ENCODE measurements around the gene INPP5B. TPM values are rescaled to one million over a fixed set of nuclear protein-coding genes. Genes with fewer than 3 reads are reported as not detected.

The INPP5B gene
- total and polyA plus RNA-seq, 2 experiments from 2014 or later = 6.9 to 29.1 TPM

DNA sequence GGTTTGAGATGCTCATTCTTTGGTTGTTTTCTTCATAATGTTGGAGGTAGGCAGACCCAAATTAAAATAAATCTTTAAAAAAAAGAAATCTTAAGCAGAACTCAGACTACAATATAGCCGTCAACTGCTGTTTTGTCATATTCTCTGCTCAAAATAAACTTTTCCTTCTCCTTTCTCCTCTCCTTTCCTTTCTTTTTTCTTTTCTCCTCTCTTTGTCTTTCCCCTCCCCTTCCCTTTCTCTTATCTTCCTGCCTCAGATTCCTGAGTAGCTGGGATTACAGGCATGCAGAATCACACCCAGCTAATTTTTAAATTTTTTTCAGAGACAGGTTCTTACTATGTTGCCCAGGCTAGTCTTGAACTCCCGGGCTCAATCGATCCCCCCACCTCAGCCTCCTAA, 62.7 kb downstream of the INPP5B start:
- Mint-ChIP-seq H3K27ac (no peak overlapping the region), H3K4me3 (no peak overlapping the region), H3K36me3 (ENCODE audit: low read depth) (peaks cover 72% of the 10 kb centered on the region), H3K4me1 (no peaks in the 10 kb centered on the region), H3K9me3 (no peaks in the 10 kb centered on the region), H3K27me3 (ENCODE audit: insufficient read depth, low read depth, poor library complexity) (peaks cover 3% of the 10 kb centered on the region)
- H3K4me1 ChIP-seq (ENCODE audit: insufficient read depth) = no peaks in the 10 kb centered on the region
- H3K79me2 ChIP-seq (replicated peaks; ENCODE audit: insufficient read depth) = no peaks in the 10 kb centered on the region
- no peak overlapping the region for H3K27ac ChIP-seq (ENCODE audit: low read depth)
- H3K4me3 ChIP-seq = no peak overlapping the region
- H2AFZ ChIP-seq = no peak overlapping the region
- TF ChIP-seq, protein P1, sequence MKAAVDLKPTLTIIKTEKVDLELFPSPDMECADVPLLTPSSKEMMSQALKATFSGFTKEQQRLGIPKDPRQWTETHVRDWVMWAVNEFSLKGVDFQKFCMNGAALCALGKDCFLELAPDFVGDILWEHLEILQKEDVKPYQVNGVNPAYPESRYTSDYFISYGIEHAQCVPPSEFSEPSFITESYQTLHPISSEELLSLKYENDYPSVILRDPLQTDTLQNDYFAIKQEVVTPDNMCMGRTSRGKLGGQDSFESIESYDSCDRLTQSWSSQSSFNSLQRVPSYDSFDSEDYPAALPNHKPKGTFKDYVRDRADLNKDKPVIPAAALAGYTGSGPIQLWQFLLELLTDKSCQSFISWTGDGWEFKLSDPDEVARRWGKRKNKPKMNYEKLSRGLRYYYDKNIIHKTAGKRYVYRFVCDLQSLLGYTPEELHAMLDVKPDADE (IDR thresholded peaks at IDR 0.05) = no peak
- no peak for TF ChIP-seq STAT1 (IDR thresholded peaks at IDR 0.05; ENCODE audit: unreplicated experiment)
- no peak for TF ChIP-seq POLR2AphosphoS5 (IDR thresholded peaks at IDR 0.05; ENCODE audit: low read depth)
- TF ChIP-seq, protein P2, sequence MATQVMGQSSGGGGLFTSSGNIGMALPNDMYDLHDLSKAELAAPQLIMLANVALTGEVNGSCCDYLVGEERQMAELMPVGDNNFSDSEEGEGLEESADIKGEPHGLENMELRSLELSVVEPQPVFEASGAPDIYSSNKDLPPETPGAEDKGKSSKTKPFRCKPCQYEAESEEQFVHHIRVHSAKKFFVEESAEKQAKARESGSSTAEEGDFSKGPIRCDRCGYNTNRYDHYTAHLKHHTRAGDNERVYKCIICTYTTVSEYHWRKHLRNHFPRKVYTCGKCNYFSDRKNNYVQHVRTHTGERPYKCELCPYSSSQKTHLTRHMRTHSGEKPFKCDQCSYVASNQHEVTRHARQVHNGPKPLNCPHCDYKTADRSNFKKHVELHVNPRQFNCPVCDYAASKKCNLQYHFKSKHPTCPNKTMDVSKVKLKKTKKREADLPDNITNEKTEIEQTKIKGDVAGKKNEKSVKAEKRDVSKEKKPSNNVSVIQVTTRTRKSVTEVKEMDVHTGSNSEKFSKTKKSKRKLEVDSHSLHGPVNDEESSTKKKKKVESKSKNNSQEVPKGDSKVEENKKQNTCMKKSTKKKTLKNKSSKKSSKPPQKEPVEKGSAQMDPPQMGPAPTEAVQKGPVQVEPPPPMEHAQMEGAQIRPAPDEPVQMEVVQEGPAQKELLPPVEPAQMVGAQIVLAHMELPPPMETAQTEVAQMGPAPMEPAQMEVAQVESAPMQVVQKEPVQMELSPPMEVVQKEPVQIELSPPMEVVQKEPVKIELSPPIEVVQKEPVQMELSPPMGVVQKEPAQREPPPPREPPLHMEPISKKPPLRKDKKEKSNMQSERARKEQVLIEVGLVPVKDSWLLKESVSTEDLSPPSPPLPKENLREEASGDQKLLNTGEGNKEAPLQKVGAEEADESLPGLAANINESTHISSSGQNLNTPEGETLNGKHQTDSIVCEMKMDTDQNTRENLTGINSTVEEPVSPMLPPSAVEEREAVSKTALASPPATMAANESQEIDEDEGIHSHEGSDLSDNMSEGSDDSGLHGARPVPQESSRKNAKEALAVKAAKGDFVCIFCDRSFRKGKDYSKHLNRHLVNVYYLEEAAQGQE (IDR thresholded peaks at IDR 0.05; ENCODE audit: unreplicated experiment) = no peak
- TF ChIP-seq JUNB (IDR thresholded peaks at IDR 0.05; ENCODE audit: unreplicated experiment) = no peak
- TF ChIP-seq ZNF331 (CRISPR knock-in tag; IDR thresholded peaks at IDR 0.05; ENCODE audit: low read depth) = no peak
- TF ChIP-seq, protein P3, sequence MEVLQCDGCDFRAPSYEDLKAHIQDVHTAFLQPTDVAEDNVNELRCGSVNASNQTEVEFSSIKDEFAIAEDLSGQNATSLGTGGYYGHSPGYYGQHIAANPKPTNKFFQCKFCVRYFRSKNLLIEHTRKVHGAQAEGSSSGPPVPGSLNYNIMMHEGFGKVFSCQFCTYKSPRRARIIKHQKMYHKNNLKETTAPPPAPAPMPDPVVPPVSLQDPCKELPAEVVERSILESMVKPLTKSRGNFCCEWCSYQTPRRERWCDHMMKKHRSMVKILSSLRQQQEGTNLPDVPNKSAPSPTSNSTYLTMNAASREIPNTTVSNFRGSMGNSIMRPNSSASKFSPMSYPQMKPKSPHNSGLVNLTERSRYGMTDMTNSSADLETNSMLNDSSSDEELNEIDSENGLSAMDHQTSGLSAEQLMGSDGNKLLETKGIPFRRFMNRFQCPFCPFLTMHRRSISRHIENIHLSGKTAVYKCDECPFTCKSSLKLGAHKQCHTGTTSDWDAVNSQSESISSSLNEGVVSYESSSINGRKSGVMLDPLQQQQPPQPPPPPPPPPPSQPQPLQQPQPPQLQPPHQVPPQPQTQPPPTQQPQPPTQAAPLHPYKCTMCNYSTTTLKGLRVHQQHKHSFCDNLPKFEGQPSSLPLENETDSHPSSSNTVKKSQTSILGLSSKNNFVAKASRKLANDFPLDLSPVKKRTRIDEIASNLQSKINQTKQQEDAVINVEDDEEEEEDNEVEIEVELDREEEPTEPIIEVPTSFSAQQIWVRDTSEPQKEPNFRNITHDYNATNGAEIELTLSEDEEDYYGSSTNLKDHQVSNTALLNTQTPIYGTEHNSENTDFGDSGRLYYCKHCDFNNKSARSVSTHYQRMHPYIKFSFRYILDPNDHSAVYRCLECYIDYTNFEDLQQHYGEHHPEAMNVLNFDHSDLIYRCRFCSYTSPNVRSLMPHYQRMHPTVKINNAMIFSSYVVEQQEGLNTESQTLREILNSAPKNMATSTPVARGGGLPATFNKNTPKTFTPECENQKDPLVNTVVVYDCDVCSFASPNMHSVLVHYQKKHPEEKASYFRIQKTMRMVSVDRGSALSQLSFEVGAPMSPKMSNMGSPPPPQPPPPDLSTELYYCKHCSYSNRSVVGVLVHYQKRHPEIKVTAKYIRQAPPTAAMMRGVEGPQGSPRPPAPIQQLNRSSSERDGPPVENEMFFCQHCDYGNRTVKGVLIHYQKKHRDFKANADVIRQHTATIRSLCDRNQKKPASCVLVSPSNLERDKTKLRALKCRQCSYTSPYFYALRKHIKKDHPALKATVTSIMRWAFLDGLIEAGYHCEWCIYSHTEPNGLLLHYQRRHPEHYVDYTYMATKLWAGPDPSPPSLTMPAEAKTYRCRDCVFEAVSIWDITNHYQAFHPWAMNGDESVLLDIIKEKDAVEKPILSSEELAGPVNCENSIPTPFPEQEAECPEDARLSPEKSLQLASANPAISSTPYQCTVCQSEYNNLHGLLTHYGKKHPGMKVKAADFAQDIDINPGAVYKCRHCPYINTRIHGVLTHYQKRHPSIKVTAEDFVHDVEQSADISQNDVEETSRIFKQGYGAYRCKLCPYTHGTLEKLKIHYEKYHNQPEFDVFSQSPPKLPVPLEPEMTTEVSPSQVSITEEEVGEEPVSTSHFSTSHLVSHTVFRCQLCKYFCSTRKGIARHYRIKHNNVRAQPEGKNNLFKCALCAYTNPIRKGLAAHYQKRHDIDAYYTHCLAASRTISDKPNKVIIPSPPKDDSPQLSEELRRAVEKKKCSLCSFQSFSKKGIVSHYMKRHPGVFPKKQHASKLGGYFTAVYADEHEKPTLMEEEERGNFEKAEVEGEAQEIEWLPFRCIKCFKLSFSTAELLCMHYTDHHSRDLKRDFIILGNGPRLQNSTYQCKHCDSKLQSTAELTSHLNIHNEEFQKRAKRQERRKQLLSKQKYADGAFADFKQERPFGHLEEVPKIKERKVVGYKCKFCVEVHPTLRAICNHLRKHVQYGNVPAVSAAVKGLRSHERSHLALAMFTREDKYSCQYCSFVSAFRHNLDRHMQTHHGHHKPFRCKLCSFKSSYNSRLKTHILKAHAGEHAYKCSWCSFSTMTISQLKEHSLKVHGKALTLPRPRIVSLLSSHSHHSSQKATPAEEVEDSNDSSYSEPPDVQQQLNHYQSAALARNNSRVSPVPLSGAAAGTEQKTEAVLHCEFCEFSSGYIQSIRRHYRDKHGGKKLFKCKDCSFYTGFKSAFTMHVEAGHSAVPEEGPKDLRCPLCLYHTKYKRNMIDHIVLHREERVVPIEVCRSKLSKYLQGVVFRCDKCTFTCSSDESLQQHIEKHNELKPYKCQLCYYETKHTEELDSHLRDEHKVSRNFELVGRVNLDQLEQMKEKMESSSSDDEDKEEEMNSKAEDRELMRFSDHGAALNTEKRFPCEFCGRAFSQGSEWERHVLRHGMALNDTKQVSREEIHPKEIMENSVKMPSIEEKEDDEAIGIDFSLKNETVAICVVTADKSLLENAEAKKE (CRISPR knock-in tag; IDR thresholded peaks at IDR 0.05) = no peak
- TF ChIP-seq EZH2 (IDR thresholded peaks at IDR 0.05; ENCODE audit: low read depth, unreplicated experiment) = no peak
- TF ChIP-seq CREB1 (CRISPR knock-in tag; IDR thresholded peaks at IDR 0.05; ENCODE audit: low read depth) = no peak
- TF ChIP-seq ZNF114 (CRISPR knock-in tag; IDR thresholded peaks at IDR 0.05) = no peak
- TF ChIP-seq, protein P4, sequence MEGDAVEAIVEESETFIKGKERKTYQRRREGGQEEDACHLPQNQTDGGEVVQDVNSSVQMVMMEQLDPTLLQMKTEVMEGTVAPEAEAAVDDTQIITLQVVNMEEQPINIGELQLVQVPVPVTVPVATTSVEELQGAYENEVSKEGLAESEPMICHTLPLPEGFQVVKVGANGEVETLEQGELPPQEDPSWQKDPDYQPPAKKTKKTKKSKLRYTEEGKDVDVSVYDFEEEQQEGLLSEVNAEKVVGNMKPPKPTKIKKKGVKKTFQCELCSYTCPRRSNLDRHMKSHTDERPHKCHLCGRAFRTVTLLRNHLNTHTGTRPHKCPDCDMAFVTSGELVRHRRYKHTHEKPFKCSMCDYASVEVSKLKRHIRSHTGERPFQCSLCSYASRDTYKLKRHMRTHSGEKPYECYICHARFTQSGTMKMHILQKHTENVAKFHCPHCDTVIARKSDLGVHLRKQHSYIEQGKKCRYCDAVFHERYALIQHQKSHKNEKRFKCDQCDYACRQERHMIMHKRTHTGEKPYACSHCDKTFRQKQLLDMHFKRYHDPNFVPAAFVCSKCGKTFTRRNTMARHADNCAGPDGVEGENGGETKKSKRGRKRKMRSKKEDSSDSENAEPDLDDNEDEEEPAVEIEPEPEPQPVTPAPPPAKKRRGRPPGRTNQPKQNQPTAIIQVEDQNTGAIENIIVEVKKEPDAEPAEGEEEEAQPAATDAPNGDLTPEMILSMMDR (conservative IDR thresholded peaks at IDR 0.05; ENCODE audit: low read depth in 2 of 2) = no peak
- no peak for TF ChIP-seq NANOG (IDR thresholded peaks at IDR 0.05; ENCODE audit: borderline replicate concordance)
- TF ChIP-seq EZH2phosphoT487 (IDR thresholded peaks at IDR 0.05; ENCODE audit: unreplicated experiment) = no peak
- no peaks in the 10 kb centered on the region for H3F3A ChIP-seq (replicated peaks; ENCODE audit: low read depth)
- no peak for ATAC-seq
- H3K9me2 ChIP-seq (ENCODE audit: insufficient read depth) = no peaks in the 10 kb centered on the region
- no peak for DNase-seq (ENCODE audit: low spot score)
- no peak overlapping the region for H3K4me2 ChIP-seq
- H3K27me3 ChIP-seq (ENCODE audit: insufficient read depth) = no peaks in the 10 kb centered on the region
- H4K20me1 ChIP-seq (replicated peaks; ENCODE audit: insufficient read depth) = no peaks in the 10 kb centered on the region; the same call in 1 of the 2 replicates
- H3K36me3 ChIP-seq (ENCODE audit: insufficient read depth) = peaks cover 36% of the 10 kb centered on the region
